HCT116 (cell line): ENCODE data around the gene STX12. TPM values are rescaled to one million over a fixed set of nuclear protein-coding genes. Genes with fewer than 3 reads are reported as not detected.
A peak's percentile ranks its signal among the peaks of the same experiment; 100 is the strongest.

Experiments used
- ATAC-seq: fragments of 200-7000 bp; cut with Tn5 transposase; 2 replicates; pipeline ENCODE4 v1.9.1; 2020; ENCODE audit warnings: mild to moderate bottlenecking, moderate library complexity
- BruUV-seq: library from RNA; stranded (reverse); fragments of 400-500 nt; replicated peaks from 2 replicates; lab custom pipeline; 2021; lab: Mats Ljungman, UMichigan
- CTCF ChIA-PET: fragments of 300-600 bp; sonication (Branson Sonifier 250); formaldehyde crosslinking; loops from one replicate; lab custom pipeline; 2021; ENCODE audit warnings: antibody characterized with exemption; lab: Charles Lee
- POLR2A ChIA-PET: fragments of 300-600, 350-600 bp; sonication (Branson Sonifier 250); formaldehyde crosslinking; loops from one replicate; lab custom pipeline; 2021; ENCODE audit warnings: antibody characterized with exemption; lab: Charles Lee
- RAD21 ChIA-PET, 2 experiments: fragments of 300-600 bp; sonication (Branson Sonifier 250); formaldehyde crosslinking; loops; one replicate each; lab custom pipeline; 2023; ENCODE audit warnings: low total read pairs in 2 of 2; ENCODE audit not compliant: uncharacterized antibody in 2 of 2, unreplicated experiment in 2 of 2, low non-redundant PET in 1 of 2; lab: Charles Lee
- DNase-seq: peaks from one replicate; pipeline ENCODE4 v3.0.0-alpha.2; 2010; ENCODE audit warnings: low read depth, low spot score
- H2AFZ ChIP-seq: fragments of 200-600 bp; shearing (Covaris generic), sonication (generic); 2 replicates; pipeline ENCODE4 v1.6.1; 2017; ENCODE audit warnings: low read depth, mixed run types, mixed read lengths, antibody characterized with exemption, low read length; ENCODE audit not compliant: poor library complexity, severe bottlenecking
- H3K27ac ChIP-seq: 2 replicates; pipeline ENCODE4 v1.5.1; 2012; ENCODE audit warnings: low read depth, low read length
- H3K27me3 ChIP-seq: fragments of 200-600 bp; sonication (generic); 2 replicates; pipeline ENCODE4 v1.6.1; 2016; ENCODE audit warnings: mixed run types, low read length, mixed read lengths; ENCODE audit not compliant: insufficient read depth
- H3K36me3 ChIP-seq, 2 experiments: fragments of 200-500 bp in 1 of 2; fragments of 200-600 bp in 1 of 2; sonication (Bioruptor generic) in 1 of 2; sonication (generic) in 1 of 2; 2 replicates each; pipeline versions ENCODE4 v1.5.1 to v1.6.1; 2014 to 2016; ENCODE audit warnings: low read length in 2 of 2, inconsistent platforms in 1 of 2, mixed read lengths in 1 of 2, mixed run types in 1 of 2; ENCODE audit not compliant: insufficient read depth in 2 of 2, control insufficient read depth in 1 of 2
- H3K4me1 ChIP-seq, 2 experiments: fragments of 200-600 bp in 1 of 2; sonication (generic) in 1 of 2; 2 replicates each; pipeline versions ENCODE4 v1.5.1 to v1.6.1; 2012 to 2017; ENCODE audit warnings: low read length in 2 of 2, inconsistent platforms in 1 of 2, mild to moderate bottlenecking in 1 of 2, mixed read lengths in 1 of 2, mixed run types in 1 of 2, moderate library complexity in 1 of 2; ENCODE audit not compliant: insufficient read depth in 2 of 2, control insufficient read depth in 1 of 2
- H3K4me2 ChIP-seq: fragments of 200-600 bp; sonication (generic); 2 replicates; pipeline ENCODE4 v1.6.1; 2017; ENCODE audit warnings: mixed run types, low read length, mixed read lengths
- H3K4me3 ChIP-seq, 2 experiments: fragments of 200-600 bp in 1 of 2; sonication (generic) in 1 of 2; replicated peaks in 1 of 2; 2 replicates each; pipeline ENCODE4 v1.5.1; 2011 to 2016; ENCODE audit warnings: low read length in 2 of 2, control low read depth in 1 of 2, low read depth in 1 of 2, mild to moderate bottlenecking in 1 of 2, mixed read lengths in 1 of 2, mixed run types in 1 of 2
- H3K79me2 ChIP-seq: fragments of 200-600 bp; sonication (generic); 2 replicates; pipeline ENCODE4 v1.6.1; 2017; ENCODE audit warnings: mild to moderate bottlenecking, mixed run types, low read length, moderate library complexity, mixed read lengths; ENCODE audit not compliant: insufficient read depth
- H3K9ac ChIP-seq: fragments of 200-600 bp; sonication (generic); 2 replicates; pipeline ENCODE4 v1.6.1; 2016; ENCODE audit warnings: low read length, mixed read lengths
- H3K9me2 ChIP-seq: fragments of 200-600 bp; sonication (generic), shearing (Covaris generic); 2 replicates; pipeline ENCODE4 v1.6.1; 2017; ENCODE audit warnings: mixed run types, mild to moderate bottlenecking, moderate library complexity; ENCODE audit not compliant: insufficient read depth
- H3K9me3 ChIP-seq, 2 experiments: fragments of 200-500 bp in 1 of 2; fragments of 200-600 bp in 1 of 2; sonication (Bioruptor generic) in 1 of 2; sonication (generic) in 1 of 2; 2 replicates each; pipeline ENCODE4 v1.6.1; 2014 to 2017; ENCODE audit warnings: low read length in 2 of 2, mixed read lengths in 2 of 2, inconsistent platforms in 1 of 2, low read depth in 1 of 2, mild to moderate bottlenecking in 1 of 2, mixed run types in 1 of 2, moderate library complexity in 1 of 2; ENCODE audit not compliant: control insufficient read depth in 1 of 2, insufficient read depth in 1 of 2
- H4K20me1 ChIP-seq: fragments of 200-600 bp; sonication (generic), shearing (Covaris generic); 2 replicates; pipeline ENCODE4 v1.6.1; 2017; ENCODE audit warnings: mixed run types, mild to moderate bottlenecking, moderate library complexity; ENCODE audit not compliant: insufficient read depth
- CBX3 ChIP-seq: IDR thresholded peaks from 2 replicates; pipeline ENCODE4 v1.6.1; 2012; ENCODE audit warnings: low read depth
- EZH2 ChIP-seq: fragments of 200-600 bp; sonication (generic); IDR thresholded peaks from 2 replicates; pipeline ENCODE4 v1.6.1; 2017; ENCODE audit warnings: antibody characterized with exemption, mixed run types
- POLR2AphosphoS5 ChIP-seq: IDR thresholded peaks from 2 replicates; pipeline ENCODE4 v1.6.1; 2011; ENCODE audit warnings: mild to moderate bottlenecking, low read depth, low read length, moderate library complexity
- RAD21 ChIP-seq: IDR thresholded peaks from 2 replicates; pipeline ENCODE4 v1.6.1; 2012; ENCODE audit warnings: low read depth, mild to moderate bottlenecking
- SIN3A ChIP-seq: IDR thresholded peaks from 2 replicates; pipeline ENCODE4 v1.6.1; 2012; ENCODE audit warnings: low read depth
- SP1 ChIP-seq: IDR thresholded peaks from 2 replicates; pipeline ENCODE4 v1.6.1; 2012; ENCODE audit warnings: low read depth
- TCF7L2 ChIP-seq: IDR thresholded peaks from 2 replicates; pipeline ENCODE4 v1.7.0; 2011; ENCODE audit warnings: borderline replicate concordance, inconsistent platforms; ENCODE audit not compliant: insufficient read depth, insufficient read length; ENCODE audit errors: extremely low read depth
- YY1 ChIP-seq: IDR thresholded peaks from 2 replicates; pipeline ENCODE4 v1.6.1; 2011; ENCODE audit warnings: low read length, low read depth, moderate library complexity, mild to moderate bottlenecking; ENCODE audit not compliant: insufficient replicate concordance; ENCODE audit errors: extremely low read depth
- ZFX ChIP-seq: fragments of 450-650 bp; IDR thresholded peaks from 2 replicates; pipeline ENCODE4 v1.6.1; 2017
- ZNF274 ChIP-seq: fragments of 200-500 bp; sonication (Bioruptor generic); IDR thresholded peaks from 2 replicates; pipeline ENCODE4 v1.6.1; 2014; ENCODE audit warnings: mild to moderate bottlenecking, low read depth, low read length, inconsistent platforms
- intact Hi-C: fragments of 100-400 bp; cut with micrococcal nuclease; formaldehyde crosslinking; loops from 2 replicates; pipeline ENCODE4 v1.10.0; 2022
- total RNA-seq: library from RNA; stranded (reverse); gene quantifications from one replicate; pipeline ENCODE4 v1.2.1, GENCODE V29; 2021; ENCODE audit not compliant: unreplicated experiment
- TF ChIP-seq, protein P1 (sequence below): IDR thresholded peaks from 2 replicates; pipeline ENCODE4 v1.6.1; 2012

Gene STX12
- total RNA-seq, 1 experiment from 2014 or later = 27.6 TPM

DNA sequence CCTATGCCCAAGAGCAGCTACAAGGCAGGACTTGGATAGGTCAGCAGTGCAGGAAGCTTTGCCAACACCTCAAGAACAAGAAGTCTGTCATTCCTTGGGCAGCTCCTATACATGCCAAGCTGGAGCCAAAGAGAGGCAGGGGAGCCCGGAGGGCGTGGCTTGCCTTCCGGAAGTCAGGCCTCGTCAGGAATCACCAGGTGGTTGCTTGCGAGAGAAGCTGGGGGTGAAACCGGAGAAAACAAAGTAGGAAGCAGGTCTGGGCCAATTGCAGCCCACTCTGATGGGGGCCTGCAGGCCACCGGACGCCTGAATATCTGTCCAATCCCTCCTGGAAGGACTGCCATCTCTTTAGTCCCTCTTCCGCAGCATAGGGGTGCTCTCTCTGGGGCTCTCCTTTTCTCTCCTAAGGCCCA lies 48.1 kb upstream of the STX12 start:
- no peak overlapping the region for H3K9ac ChIP-seq
- H3K9me3 ChIP-seq = no peaks in the 10 kb centered on the region
- H3K27me3 ChIP-seq = no peaks in the 10 kb centered on the region
- H2AFZ ChIP-seq = no peak overlapping the region
- no peaks in the 10 kb centered on the region for H4K20me1 ChIP-seq
- peak overlapping the region; percentile 28 for H3K27ac ChIP-seq
- peaks cover 10 to 17% of the 10 kb centered on the region in 2 experiments for H3K4me1 ChIP-seq
- CTCF ChIA-PET = interaction anchor here (1.0 to 1.6 kb wide), 6 partner anchors 35 to 119 kb away, joined by 3 to 11 read pairs (median 5); partner anchors contain the start of gene STX12
- RAD21 ChIA-PET = interaction anchor here in 1 of 2 experiments (0.9 kb wide), 1 partner anchor 53 kb away, joined by 3 read pairs; the partner anchor contains the start of gene IFI6
- DNase-seq (no peak), ATAC-seq (no peak)
- H3K4me3 ChIP-seq = no peak overlapping the region
- H3K79me2 ChIP-seq = no peaks in the 10 kb centered on the region
- intact Hi-C loops = no loop called here
- H3K9me2 ChIP-seq = no peaks in the 10 kb centered on the region
- BruUV-seq = TSS peak; percentile 54
- TF ChIP-seq ZNF274 = no peak
- TF ChIP-seq, protein P1, sequence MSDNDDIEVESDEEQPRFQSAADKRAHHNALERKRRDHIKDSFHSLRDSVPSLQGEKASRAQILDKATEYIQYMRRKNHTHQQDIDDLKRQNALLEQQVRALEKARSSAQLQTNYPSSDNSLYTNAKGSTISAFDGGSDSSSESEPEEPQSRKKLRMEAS = no peak
- no peak for TF ChIP-seq SP1
- TF ChIP-seq SIN3A = no peak
- no peak for TF ChIP-seq RAD21
- TF ChIP-seq CBX3 = no peak
- no peak for TF ChIP-seq ZFX
- TF ChIP-seq TCF7L2 = no peak
- TF ChIP-seq POLR2AphosphoS5 = no peak
- no peak for TF ChIP-seq EZH2
- no peak for TF ChIP-seq YY1
- peak overlapping the region; percentile 35; the same call in 1 of the 2 replicates for H3K4me2 ChIP-seq
- POLR2A ChIA-PET = interaction anchor here (0.7 to 1.8 kb wide), 6 partner anchors 12 to 109 kb away, joined by 3 to 15 read pairs (median 4); partner anchors contain the start of genes IFI6, PPP1R8 and STX12
- no peaks in the 10 kb centered on the region for H3K36me3 ChIP-seq
